ENCODE data around the gene TMED1. TPM values are rescaled to one million over a fixed set of nuclear protein-coding genes. Genes with fewer than 3 reads are reported as not detected.

The TMED1 gene
- total and polyA plus RNA-seq, 12 donors = 12.5 to 103 (median 48.6) TPM

- H3K4me3 ChIP-seq = no peak overlapping the region
- peaks cover 0 to 38% of the 10 kb centered on the region in 2 donors for H3K36me3 ChIP-seq (replicated peaks in 1 of 2)
- TF ChIP-seq CTCF (IDR thresholded peaks at IDR 0.05) (no peak), POLR2A (IDR thresholded peaks at IDR 0.05) (no peak)
- no peak for DNase-seq
- H3K9me3 ChIP-seq (replicated peaks in 1 of 3) = no peaks in the 10 kb centered on the region
- peaks cover 6 to 13% of the 10 kb centered on the region in 2 donors for H3K4me1 ChIP-seq (replicated peaks in 1 of 2)
- intact Hi-C loops (cut with DNase I) = no loop called here
- WGBS, 4 donors = 86 to 95% (median 90%) methylated on average over 4 to 17 of the region's 17 CpGs
- H3K27ac ChIP-seq = peak overlapping the region in 1 of 5 donors; percentile 87
- no peaks in the 10 kb centered on the region for H3K27me3 ChIP-seq
These were observed 24.5 kb downstream of the TMED1 start for GRCh38 chr19:10811391-10812111.

GRCh38 chr19:10809651-10810285 is 26.2 kb downstream of the TMED1 start:
- Histone ChIP-seq H3K4me1 (replicated peaks in 1 of 2) (peaks cover 6 to 17% of the 10 kb centered on the region in 2 donors), H3K36me3 (replicated peaks in 1 of 2) (peaks cover 0 to 47% of the 10 kb centered on the region in 2 donors), H3K27me3 (no peaks in the 10 kb centered on the region), H3K9me3 (replicated peaks in 1 of 3) (no peaks in the 10 kb centered on the region), H3K4me3 (no peak overlapping the region), H3K27ac (peak overlapping the region in 1 of 5 donors; percentile 49)
- WGBS, 4 donors = 76 to 83% (median 80%) methylated on average over 14 to 15 of the region's 15 CpGs
- intact Hi-C loops (cut with DNase I) = no loop called here
- TF ChIP-seq CTCF (IDR thresholded peaks at IDR 0.05) = no peak
- DNase-seq = no peak

GRCh38 chr19:10808937-10809649 is 26.9 kb downstream of the TMED1 start:
- no peaks in the 10 kb centered on the region for H3K27me3 ChIP-seq
- no peak for TF ChIP-seq POLR2A (IDR thresholded peaks at IDR 0.05)
- no peak for TF ChIP-seq CTCF (IDR thresholded peaks at IDR 0.05)
- intact Hi-C loops (cut with DNase I) = no loop called here
- peaks cover 0 to 54% of the 10 kb centered on the region in 2 donors for H3K36me3 ChIP-seq (replicated peaks in 1 of 2)
- H3K9me3 ChIP-seq (replicated peaks in 1 of 3) = no peaks in the 10 kb centered on the region
- no peak for DNase-seq
- peaks cover 6 to 17% of the 10 kb centered on the region in 2 donors for H3K4me1 ChIP-seq (replicated peaks in 1 of 2)
- H3K27ac ChIP-seq = peak overlapping the region in 1 of 5 donors; percentile 49
- H3K4me3 ChIP-seq = no peak overlapping the region
- 73 to 84% (median 78%) methylated on average over 9 to 10 of the region's 10 CpGs for whole genome bisulfite sequencing, 4 donors

GRCh38 chr19:10805758-10806247 is 30.2 kb downstream of the TMED1 start:
- H3K27ac ChIP-seq = no peak overlapping the region
- DNase-seq = no peak
- no peaks in the 10 kb centered on the region for H3K9me3 ChIP-seq (replicated peaks in 1 of 3)
- no peaks in the 10 kb centered on the region for H3K27me3 ChIP-seq
- H3K4me3 ChIP-seq = no peak overlapping the region
- peaks cover 0 to 5% of the 10 kb centered on the region in 2 donors for H3K4me1 ChIP-seq (replicated peaks in 1 of 2)
- TF ChIP-seq POLR2A (IDR thresholded peaks at IDR 0.05) = no peak
- peaks cover 0 to 66% of the 10 kb centered on the region in 2 donors for H3K36me3 ChIP-seq (replicated peaks in 1 of 2)
- intact Hi-C loops (cut with DNase I) = no loop called here
- 79 to 93% (median 86%) methylated on average over 7 to 11 of the region's 11 CpGs for WGBS, 4 donors

Measured in adrenal gland (tissue), 12 donors.